IPS-15b (cell line): Measurements from ENCODE around the gene PCMT1.

Source experiments
- H3K27me3 ChIP-seq: one replicate; pipeline ENCODE4 v1.6.1; 2013; ENCODE audit warnings: low read length; ENCODE audit not compliant: control insufficient read depth, insufficient read depth
- H3K36me3 ChIP-seq: one replicate; pipeline ENCODE4 v1.6.1; 2013; ENCODE audit warnings: low read length; ENCODE audit not compliant: control insufficient read depth, insufficient read depth
- H3K4me1 ChIP-seq: one replicate; pipeline ENCODE4 v1.6.1; 2013; ENCODE audit warnings: mild to moderate bottlenecking, low read length; ENCODE audit not compliant: control insufficient read depth, insufficient read depth
- H3K4me3 ChIP-seq: one replicate; pipeline ENCODE4 v1.5.1; 2013; ENCODE audit warnings: low read depth, low read length
- H3K9ac ChIP-seq: one replicate; pipeline ENCODE4 v1.6.1; 2013; ENCODE audit warnings: low read depth, mild to moderate bottlenecking, low read length
- H3K9me3 ChIP-seq: one replicate; pipeline ENCODE4 v1.6.1; 2013; ENCODE audit warnings: mild to moderate bottlenecking, low read length; ENCODE audit not compliant: control insufficient read depth, insufficient read depth

Gene PCMT1

DNA sequence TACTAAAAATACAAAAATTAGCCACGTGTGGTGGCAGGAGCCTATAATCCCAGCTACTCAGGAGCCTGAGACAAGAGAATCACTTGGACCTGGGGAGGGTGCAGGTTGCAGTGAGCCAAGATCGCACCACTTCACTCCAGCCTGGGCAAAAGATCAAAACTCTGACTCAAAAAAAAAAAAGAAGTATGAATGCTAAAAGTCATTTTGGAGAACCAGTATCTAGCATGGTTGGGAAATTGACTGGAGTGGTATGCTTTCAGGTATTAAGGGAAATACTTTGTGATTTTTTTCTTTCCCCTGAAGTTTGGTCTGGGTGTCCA, 30.1 kb downstream of the PCMT1 start:
- H3K9ac ChIP-seq: no peak overlapping the region
- no peak overlapping the region for H3K4me3 ChIP-seq
- no peaks in the 10 kb centered on the region for H3K9me3 ChIP-seq
- no peaks in the 10 kb centered on the region for H3K27me3 ChIP-seq
- H3K36me3 ChIP-seq: peaks cover 15% of the 10 kb centered on the region
- no peaks in the 10 kb centered on the region for H3K4me1 ChIP-seq

DNA sequence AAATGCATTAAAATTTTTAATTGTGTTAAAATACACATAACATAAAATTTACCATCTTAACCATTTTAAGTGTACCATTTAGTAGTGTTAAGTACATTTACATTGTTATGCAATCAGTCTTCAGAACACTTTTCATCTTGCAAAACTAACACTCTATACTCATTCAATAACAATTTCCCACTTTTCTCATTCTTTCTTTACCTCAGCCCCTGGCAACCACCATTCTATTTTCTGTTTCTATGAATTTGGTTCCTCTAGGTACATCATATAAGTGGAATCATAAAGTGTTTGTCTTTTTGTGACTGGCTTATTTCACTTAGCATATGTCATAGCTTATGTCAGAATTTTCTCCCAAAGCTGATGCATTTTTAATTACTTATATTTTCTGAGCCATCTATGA, 32.2 kb downstream of the PCMT1 start:
- peaks cover 10% of the 10 kb centered on the region for H3K36me3 ChIP-seq
- H3K4me3 ChIP-seq: no peak overlapping the region
- H3K9ac ChIP-seq: no peak overlapping the region
- no peaks in the 10 kb centered on the region for H3K4me1 ChIP-seq
- no peaks in the 10 kb centered on the region for H3K27me3 ChIP-seq
- H3K9me3 ChIP-seq: no peaks in the 10 kb centered on the region

DNA sequence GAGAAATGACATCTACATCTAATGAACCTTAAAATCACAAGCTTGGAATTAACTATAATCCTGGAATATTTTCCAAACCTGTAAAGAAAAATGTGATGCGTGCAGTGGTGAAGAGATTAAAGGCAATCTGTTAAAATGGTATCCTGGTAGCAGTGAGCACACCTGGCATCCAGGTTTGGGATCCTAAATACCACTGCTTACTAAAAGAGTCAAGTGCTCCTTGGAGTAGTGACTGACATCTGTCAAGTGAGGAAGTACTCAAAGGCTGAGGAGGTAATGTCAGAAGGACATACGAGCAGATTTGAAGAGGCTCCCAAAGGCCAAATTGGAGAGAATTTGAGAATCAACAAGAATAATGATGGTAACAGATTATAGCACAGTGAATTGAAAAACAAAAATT, 32.8 kb downstream of the PCMT1 start:
- peaks cover 10% of the 10 kb centered on the region for H3K36me3 ChIP-seq
- H3K9me3 ChIP-seq: no peaks in the 10 kb centered on the region
- H3K4me1 ChIP-seq: no peaks in the 10 kb centered on the region
- H3K4me3 ChIP-seq: no peak overlapping the region
- no peak overlapping the region for H3K9ac ChIP-seq
- no peaks in the 10 kb centered on the region for H3K27me3 ChIP-seq

DNA sequence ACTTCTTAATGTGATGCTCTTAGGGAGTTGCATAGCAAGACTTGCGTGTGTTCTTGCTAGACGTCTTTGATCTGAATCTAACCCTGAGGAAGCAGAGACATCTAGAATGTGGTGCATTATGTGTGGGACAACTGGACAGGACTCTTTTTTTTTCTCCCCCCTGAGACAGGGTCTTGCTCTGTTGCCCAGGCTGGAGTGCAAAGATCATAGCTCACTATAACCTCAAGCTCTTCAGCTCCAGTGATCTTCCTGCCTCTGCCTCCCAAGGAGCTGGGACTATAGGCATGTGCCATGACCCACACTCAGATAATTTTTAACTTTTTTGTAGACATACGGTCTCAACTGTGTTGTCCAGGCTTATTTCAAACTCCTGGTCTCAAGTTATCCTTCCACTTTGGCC, 34.0 kb downstream of the PCMT1 start:
- no peaks in the 10 kb centered on the region for H3K9me3 ChIP-seq
- H3K4me1 ChIP-seq: no peaks in the 10 kb centered on the region
- H3K36me3 ChIP-seq: peaks cover 10% of the 10 kb centered on the region
- no peak overlapping the region for H3K4me3 ChIP-seq
- H3K27me3 ChIP-seq: no peaks in the 10 kb centered on the region
- no peak overlapping the region for H3K9ac ChIP-seq

DNA sequence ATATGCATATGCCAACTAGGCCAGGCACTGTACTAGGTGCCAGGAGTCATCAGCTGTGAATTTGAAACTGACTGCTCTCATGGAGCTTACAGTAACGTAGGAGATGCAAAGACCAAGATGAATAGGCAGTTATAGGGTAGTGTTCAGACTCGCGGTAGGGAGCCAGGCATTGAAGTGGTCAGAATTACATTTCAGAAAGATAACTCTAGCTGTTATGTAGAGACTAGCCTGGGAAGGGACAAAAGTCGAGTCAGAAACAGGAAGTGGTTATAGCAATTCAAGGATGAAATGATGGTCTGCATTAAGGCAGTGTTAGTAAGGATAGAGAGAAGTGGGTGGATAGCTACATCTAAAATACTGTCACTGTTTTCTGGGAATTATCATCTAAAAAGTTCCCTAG, 56.6 kb downstream of the PCMT1 start:
- peaks cover 3% of the 10 kb centered on the region for H3K36me3 ChIP-seq
- H3K27me3 ChIP-seq: no peaks in the 10 kb centered on the region
- H3K4me3 ChIP-seq: no peak overlapping the region
- no peak overlapping the region for H3K9ac ChIP-seq
- no peaks in the 10 kb centered on the region for H3K4me1 ChIP-seq
- H3K9me3 ChIP-seq: no peaks in the 10 kb centered on the region

DNA sequence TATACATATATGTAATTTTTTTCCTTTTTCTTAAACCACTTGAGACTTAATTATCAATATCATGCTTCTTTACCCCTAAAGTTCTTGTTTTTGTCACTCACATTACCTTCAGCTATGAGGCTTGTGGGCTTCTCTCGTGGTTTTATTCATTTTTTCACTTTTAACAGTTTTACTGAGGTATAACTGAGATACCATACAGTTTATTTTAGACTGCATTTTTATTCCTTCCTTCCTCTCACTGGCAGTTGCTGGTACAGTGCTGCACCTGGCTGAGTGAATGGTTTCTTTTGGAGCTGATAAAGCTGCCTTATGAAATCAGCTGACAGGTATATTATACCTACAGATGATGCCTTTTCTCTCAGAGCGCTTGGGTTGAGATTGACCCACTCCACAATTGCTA, 60.3 kb downstream of the PCMT1 start:
- H3K27me3 ChIP-seq: no peaks in the 10 kb centered on the region
- H3K9ac ChIP-seq: no peak overlapping the region
- no peaks in the 10 kb centered on the region for H3K4me1 ChIP-seq
- peaks cover 3% of the 10 kb centered on the region for H3K36me3 ChIP-seq
- no peaks in the 10 kb centered on the region for H3K9me3 ChIP-seq
- no peak overlapping the region for H3K4me3 ChIP-seq

DNA sequence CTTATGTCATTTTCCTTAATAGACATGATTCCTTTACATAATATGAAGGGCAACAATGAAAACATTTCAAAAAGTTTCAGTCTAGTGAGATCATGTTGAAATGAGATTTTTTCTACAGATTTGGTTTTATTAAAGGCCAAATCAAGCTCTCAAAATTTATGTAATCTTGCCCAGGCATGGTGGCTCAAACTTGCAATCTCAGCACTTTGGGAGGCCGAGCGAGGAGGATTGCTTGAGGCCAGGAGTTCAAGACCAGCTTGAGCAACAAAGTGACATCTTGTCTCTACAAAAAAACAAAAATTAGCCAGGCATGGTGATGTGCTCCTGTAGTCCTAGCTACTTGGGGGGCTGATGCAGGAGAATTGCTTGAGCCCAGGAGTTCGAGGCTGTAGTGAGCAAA, 63.8 kb downstream of the PCMT1 start:
- H3K36me3 ChIP-seq: peaks cover 3% of the 10 kb centered on the region
- no peak overlapping the region for H3K4me3 ChIP-seq
- no peaks in the 10 kb centered on the region for H3K9me3 ChIP-seq

DNA sequence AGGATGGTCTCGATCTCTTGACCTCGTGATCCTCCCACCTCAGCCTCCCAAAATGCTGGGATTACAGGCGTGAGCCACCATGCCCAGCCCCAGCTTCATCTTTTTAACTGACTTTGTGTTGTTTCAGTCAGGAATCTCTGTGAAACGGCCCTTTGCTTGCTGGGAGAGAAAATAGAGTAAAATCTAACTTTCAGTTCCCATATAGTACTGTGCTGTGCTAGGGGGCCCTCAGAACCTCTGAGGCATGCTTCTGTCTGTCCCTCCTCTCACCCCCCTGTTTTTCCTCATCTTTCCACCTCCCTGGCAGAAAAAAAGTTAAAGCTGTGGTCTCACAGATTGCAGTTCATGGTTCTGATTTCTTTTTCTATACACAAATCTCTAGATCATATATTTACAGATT, 66.2 kb downstream of the PCMT1 start:
- Histone ChIP-seq H3K9me3 (no peaks in the 10 kb centered on the region), H3K36me3 (peaks cover 3% of the 10 kb centered on the region), H3K4me3 (no peak overlapping the region), H3K27me3 (no peaks in the 10 kb centered on the region), H3K4me1 (no peaks in the 10 kb centered on the region), H3K9ac (no peak overlapping the region)

More for the DNA sequence above, 63.8 kb downstream of the PCMT1 start:
- H3K4me1 ChIP-seq: no peaks in the 10 kb centered on the region
- H3K9ac ChIP-seq: no peak overlapping the region
- no peaks in the 10 kb centered on the region for H3K27me3 ChIP-seq

DNA sequence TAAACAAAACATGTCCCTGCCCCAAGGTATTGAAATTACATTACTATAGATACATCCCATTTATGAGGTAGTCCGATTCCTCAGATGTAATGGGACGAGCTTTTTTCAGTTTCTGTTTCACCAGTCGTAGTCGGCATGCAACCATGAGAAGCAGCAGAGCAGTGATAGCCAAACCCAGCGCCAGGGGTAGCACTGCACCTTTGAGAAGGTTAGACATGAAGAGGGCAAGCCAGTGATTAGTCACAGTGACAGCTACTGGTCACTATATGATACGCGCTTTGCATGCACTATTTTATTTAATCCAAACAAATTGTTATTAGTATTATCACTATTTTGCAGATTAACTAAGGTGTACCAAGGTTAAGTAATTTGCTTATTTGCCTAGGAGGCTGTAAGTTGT, 71.0 kb downstream of the PCMT1 start:
- Histone ChIP-seq H3K36me3 (peaks cover 2% of the 10 kb centered on the region), H3K27me3 (no peaks in the 10 kb centered on the region)

DNA sequence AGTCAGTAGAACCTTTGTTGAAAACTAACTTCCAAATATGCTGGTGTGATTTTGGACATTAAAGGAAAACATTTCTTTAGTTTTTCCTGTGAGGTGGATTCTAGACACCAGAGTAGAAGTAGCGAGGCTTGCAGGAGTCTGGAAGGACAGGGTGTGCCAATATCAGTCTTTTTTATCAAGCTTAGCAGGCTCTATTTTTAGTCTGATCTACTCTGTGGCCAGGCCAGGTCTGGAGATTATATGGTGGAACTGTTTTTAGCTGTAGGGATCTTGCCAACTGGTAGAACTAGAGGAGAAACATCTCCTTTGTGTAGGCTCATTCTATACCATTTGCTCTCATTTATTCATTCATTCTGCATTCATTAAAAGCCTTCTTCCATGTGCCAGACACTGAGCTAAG, 72.0 kb downstream of the PCMT1 start:
- Histone ChIP-seq H3K9ac (no peak overlapping the region), H3K36me3 (peaks cover 2% of the 10 kb centered on the region), H3K9me3 (no peaks in the 10 kb centered on the region), H3K27me3 (no peaks in the 10 kb centered on the region), H3K4me3 (no peak overlapping the region), H3K4me1 (no peaks in the 10 kb centered on the region)

More for the DNA sequence above, 71.0 kb downstream of the PCMT1 start:
- Histone ChIP-seq H3K9me3 (no peaks in the 10 kb centered on the region), H3K9ac (no peak overlapping the region), H3K4me3 (no peak overlapping the region), H3K4me1 (no peaks in the 10 kb centered on the region)

DNA sequence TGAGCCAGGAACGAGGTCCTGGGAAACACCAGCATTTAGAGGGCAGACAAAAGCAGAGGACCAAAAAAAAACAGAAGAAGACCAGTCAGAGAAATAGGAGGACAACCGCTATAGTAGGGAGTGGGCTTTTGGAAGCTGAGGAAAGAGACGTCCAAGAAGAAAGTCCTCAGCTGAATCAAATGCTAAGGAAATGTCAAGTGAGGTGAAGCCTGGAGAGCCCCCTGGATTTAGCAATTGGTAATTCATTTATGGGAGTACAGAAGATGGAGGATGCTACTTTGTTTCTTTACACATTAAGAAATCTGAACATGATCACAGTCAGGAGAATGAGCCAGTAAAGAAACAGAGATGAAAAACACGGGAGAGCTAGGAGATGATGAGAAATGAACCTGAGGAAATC, 73.5 kb downstream of the PCMT1 start:
- no peaks in the 10 kb centered on the region for H3K4me1 ChIP-seq
- peaks cover 2% of the 10 kb centered on the region for H3K36me3 ChIP-seq
- H3K9ac ChIP-seq: no peak overlapping the region
- no peak overlapping the region for H3K4me3 ChIP-seq
- H3K9me3 ChIP-seq: no peaks in the 10 kb centered on the region
- no peaks in the 10 kb centered on the region for H3K27me3 ChIP-seq

DNA sequence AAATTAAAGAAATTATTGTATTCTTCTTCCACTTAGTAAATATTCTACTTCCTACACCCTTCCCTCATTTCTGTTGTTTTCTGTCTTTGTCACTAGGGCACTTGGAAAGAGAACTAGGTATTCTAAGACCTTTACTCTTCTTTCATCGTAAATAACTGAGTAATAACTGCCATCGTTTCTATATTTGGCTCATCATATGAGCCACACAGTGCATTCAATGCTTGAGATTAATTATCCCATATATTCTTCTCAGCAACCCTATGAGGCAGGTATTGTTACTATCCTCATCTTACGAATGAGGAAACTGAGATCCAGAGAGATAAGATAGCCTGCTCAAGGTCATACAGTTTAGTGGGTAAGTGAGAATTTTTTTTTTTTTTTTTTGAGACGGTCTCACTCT, 75.8 kb downstream of the PCMT1 start:
- Histone ChIP-seq H3K4me3 (no peak overlapping the region), H3K9me3 (no peaks in the 10 kb centered on the region), H3K9ac (no peak overlapping the region), H3K36me3 (peaks cover 2% of the 10 kb centered on the region), H3K4me1 (no peaks in the 10 kb centered on the region), H3K27me3 (no peaks in the 10 kb centered on the region)

DNA sequence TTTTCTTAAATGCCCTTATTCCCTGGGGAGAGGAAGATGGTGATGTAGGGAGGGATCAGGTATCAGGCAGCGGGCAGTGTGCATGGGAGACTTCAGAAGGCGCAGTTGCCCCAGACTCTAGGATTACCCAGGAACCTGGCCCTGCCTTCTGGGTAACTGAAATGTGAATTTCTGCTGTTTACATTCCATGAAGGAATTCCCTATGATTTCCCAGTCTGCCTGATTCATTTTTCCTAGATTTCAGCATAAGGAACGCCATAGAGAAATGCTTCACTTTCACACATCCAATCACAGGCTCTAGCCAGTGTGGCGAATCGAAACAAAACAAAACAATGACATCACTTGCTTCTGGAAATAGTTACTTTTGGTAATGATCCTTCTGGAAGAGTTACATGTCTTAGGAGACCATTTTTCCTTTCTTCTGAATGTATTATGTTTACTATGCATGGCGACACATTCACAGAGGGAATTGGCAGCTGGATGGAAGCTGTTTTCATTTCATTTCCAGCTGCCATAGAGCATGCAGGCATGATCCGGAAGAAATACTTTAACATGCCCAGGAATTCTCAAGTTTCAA, 81.3 kb downstream of the PCMT1 start:
- no peak overlapping the region for H3K4me3 ChIP-seq
- no peaks in the 10 kb centered on the region for H3K4me1 ChIP-seq
- H3K27me3 ChIP-seq: no peaks in the 10 kb centered on the region
- no peak overlapping the region for H3K9ac ChIP-seq
- no peaks in the 10 kb centered on the region for H3K36me3 ChIP-seq
- H3K9me3 ChIP-seq: no peaks in the 10 kb centered on the region
